ENCODE results near the gene MYO18B.

Gene MYO18B

GRCh38 chr22:25896098-25896497 lies 154.1 kb downstream of the MYO18B start:
- in situ Hi-C loops (cut with MboI; ENCODE audit: low sequenced_read_pairs): no loop called here

- in situ Hi-C loops (cut with MboI; ENCODE audit: low sequenced_read_pairs): no loop called here
These were observed 154.6 kb downstream of the MYO18B start for GRCh38 chr22:25896592-25896991.

DNA sequence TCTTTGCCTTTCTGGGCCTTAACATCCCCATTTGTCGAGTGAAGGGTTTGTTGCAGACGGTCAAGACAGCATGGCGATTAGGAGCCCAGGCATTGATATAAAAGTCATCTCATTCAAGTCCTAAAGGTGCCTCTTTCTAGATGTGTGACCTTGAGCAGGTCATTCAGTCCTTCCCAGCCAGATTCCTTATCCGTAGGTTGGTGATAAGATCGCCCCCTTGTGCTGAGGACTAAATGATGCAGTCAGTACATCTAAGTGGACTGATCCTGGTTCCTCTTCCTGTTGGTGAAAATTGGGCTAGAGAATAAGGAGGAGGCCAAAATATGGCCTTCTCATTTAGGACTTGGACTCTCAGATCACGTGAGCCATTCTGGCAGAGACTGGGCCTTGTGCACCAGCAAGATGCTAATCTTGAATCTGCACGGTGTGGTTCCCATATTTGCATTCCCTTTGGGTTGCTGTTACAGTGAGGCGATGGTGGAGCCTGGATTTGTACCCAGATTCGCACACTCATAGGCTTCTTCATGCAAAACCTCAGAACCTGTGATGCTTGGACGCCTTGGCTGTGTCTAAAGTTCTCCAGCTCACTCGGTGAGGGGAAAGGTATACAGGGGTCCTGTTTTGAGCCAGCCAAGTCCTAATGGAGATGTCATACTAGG lies 156.8 kb downstream of the MYO18B start:
- in situ Hi-C loops (cut with MboI; ENCODE audit: low sequenced_read_pairs): no loop called here

DNA sequence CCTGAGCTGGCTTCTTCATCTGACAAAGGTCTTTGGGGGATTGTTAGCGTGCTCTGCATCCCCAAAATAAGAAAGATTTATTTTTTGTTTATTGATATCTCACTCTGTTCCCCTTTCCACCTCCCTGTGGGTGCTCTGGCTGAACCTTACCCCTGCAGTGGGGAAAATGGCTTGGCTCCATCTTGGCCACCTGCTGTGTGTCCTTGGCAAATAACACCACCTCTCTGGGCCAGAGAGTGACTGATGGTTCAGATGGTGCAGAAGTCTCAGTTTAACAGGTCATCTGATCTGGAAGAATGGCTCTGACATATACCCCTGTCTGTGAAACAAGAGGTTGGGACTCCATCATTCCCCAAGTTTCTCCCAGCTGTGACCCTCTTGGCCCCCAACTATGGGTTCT lies 157.6 kb downstream of the MYO18B start:
- in situ Hi-C loops (cut with MboI; ENCODE audit: low sequenced_read_pairs): no loop called here

GRCh38 chr22:25900390-25900789 lies 158.4 kb downstream of the MYO18B start:
- in situ Hi-C loops (cut with MboI; ENCODE audit: low sequenced_read_pairs): no loop called here

GRCh38 chr22:25900880-25901279 lies 158.9 kb downstream of the MYO18B start:
- in situ Hi-C loops (cut with MboI; ENCODE audit: low sequenced_read_pairs): no loop called here

GRCh38 chr22:25902402-25902801 lies 160.4 kb downstream of the MYO18B start:
- in situ Hi-C loops (cut with MboI; ENCODE audit: low sequenced_read_pairs): no loop called here

DNA sequence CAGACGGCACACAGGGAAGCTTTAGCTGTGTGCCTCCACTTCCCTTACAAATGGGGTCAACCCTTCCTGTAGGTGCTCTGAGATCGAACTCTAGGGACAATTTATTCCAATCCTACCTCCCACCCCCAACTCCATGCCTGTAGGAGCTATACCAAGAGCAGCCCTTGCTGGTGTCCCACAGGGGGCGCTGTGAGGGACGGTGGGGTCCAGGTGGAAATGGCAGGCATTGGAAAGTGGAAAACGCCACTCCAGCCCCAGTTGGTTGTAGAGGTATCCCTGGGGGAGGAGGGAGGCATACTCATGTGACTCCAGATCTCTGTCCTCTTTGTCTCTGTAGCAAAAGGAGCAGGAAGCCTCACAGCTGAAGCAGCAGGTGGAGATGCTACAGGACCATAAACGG lies 161.3 kb downstream of the MYO18B start:
- in situ Hi-C loops (cut with MboI; ENCODE audit: low sequenced_read_pairs): no loop called here

GRCh38 chr22:25908212-25908611 lies 166.2 kb downstream of the MYO18B start:
- in situ Hi-C loops (cut with MboI; ENCODE audit: low sequenced_read_pairs): no loop called here

- in situ Hi-C loops (cut with MboI; ENCODE audit: low sequenced_read_pairs): no loop called here
These were observed 166.8 kb downstream of the MYO18B start for GRCh38 chr22:25908755-25909154.

DNA sequence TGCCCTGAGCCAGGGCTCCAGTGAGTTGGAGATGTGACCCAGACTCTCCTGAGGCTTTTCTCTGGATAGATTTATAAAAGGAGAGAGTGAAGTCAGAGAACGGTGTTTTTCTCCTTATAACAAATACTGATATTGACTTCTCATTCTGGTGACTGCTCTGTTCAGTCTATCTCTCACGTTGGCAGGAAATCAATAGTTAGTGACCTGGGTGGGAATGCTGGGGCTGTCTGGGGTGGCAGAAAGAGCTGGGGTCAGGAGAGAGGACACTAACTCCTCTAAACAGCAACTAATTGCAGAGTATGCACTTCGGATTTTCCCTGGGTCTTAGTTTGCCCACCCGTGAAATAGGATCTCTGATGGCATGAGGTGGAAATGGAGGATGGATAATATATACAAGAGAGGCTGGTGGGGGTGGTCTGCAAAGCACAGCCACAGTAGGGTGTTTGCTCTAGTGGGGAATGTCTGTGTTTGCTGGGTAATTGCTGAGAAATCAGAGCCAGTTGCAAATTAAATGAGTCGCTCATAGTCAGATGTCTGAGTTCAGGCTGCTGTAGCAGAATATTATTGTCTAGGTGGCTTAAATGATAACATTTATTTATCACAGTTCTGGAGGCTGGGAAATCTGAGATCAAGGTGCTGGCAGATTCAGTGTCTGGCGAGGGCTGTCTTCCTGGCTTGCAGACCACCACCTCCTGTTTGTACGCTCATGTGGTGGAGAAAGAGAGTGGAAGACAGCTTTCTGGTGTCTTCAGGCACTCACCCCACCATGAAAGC lies 167.8 kb downstream of the MYO18B start:
- in situ Hi-C loops (cut with MboI; ENCODE audit: low sequenced_read_pairs): no loop called here

- in situ Hi-C loops (cut with MboI; ENCODE audit: low sequenced_read_pairs): no loop called here
These were observed 169.4 kb downstream of the MYO18B start for GRCh38 chr22:25911243-25911972.

DNA sequence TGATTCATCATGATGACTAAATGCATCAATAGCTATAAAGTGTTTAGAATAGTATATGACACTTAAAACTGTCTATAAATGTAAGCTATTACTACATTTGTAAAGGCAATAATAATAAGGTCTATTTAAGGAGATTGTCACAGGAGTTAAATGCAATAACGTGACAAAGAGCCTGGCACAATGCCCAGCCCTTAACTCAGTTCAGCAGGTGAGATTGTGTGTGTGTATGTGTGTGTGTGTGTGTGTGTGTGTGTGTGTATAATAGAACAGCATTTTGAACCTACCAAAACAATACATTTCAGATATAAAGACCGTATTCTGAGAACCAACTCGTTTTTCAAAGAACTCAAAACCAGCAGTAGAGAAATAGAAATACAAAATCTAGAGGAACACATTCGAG lies 177.5 kb downstream of the MYO18B start:
- in situ Hi-C loops (cut with MboI; ENCODE audit: low sequenced_read_pairs): no loop called here

DNA sequence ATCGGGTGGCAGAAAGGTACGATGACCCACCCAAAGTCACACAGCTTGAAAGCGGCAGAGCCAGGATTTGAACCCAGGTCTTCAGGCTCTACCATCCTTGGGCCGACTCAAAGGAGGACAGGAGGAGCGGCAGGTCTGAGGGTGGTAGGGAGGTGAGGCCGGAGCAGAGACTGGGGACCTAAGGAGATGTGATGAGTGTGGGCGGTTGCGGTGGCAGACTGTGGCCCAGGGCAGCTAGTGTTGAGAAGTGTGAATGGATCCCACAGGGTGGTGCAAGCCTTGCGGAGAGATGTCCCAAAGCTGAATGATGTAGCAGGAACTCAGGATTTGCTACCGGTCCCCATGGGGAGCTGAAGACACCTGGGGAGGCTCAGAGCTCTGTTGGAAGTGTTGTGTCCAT lies 180.2 kb downstream of the MYO18B start:
- in situ Hi-C loops (cut with MboI; ENCODE audit: low sequenced_read_pairs): no loop called here

GRCh38 chr22:25923914-25924313 lies 181.9 kb downstream of the MYO18B start:
- in situ Hi-C loops (cut with MboI; ENCODE audit: low sequenced_read_pairs): no loop called here

DNA sequence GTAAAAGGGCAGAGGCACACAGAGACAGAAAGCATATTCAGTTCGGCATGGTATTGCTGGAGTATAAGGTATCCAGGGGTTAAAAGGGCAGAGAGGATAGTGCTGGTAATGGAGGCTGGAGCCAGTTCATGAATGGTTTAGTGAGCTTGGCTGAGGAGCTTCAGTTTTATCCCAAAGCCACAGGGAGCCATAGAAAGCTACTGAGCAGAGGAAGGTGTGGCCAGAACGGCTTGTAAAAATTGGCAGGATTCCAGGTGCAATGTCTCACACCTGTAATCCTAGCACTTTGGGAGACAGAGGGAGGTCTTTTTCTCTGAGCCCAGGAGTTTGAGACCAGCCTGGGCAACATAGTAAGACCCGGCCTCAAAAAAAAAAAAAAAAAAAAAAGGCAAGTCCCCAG lies 186.1 kb downstream of the MYO18B start:
- in situ Hi-C loops (cut with MboI; ENCODE audit: low sequenced_read_pairs): no loop called here

DNA sequence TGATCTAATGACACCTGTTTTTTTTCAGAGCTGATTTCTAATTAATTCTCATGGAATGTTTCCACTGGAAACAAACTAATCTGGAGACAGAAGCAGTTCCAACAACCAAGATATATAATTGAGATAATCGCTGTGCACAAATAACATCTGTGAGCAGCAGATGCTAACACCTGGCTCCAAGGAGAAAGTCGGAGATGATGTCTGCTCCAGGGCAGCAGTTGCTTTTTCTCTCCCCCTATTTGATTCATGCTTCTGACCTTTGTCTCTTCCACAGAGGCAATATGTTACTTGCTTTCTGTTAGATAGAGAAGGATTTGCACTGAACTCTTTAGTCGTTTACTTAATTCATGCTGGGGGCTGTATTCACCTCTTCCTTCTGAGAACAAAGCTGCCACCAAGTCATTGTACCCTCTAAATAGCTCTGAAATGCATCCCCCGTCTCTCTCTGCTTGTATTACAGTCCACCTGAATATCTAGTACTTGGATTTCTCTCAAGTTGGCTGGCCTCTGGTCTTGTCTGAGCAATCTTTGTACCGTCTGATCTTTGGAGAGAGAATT lies 187.4 kb downstream of the MYO18B start:
- in situ Hi-C loops (cut with MboI; ENCODE audit: low sequenced_read_pairs): no loop called here

GRCh38 chr22:25930083-25930482 lies 188.1 kb downstream of the MYO18B start:
- in situ Hi-C loops (cut with MboI; ENCODE audit: low sequenced_read_pairs): no loop called here

DNA sequence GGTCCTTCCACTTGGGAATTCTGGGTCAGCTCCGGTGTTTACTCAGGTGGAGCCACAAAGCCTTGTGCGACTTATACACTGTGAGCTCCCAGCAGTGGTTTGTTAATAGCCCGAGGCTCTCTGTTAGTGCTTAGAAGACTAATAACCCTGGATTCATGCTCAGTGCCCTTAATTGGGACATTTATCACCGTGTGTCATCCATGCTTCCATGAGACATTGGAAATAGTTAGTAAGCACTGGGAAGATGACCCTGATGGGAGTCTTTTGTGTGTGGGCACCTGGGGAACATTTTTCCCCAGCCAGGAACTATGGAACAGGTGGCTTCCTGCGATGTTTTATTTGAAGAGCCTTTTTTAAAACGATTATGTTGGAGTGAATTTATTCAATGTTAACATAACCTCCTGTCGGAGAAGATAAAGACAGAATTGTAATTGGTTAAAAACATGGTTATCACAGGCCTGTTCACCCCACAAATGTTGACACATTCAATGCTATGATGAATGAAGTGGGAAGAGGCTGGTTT lies 188.9 kb downstream of the MYO18B start:
- in situ Hi-C loops (cut with MboI; ENCODE audit: low sequenced_read_pairs): no loop called here

GRCh38 chr22:25933158-25933788 lies 191.3 kb downstream of the MYO18B start:
- in situ Hi-C loops (cut with MboI; ENCODE audit: low sequenced_read_pairs): no loop called here
